Ishikawa (cell line): ENCODE results near the gene ZFP30.

Experiments
- CEBPB ChIP-seq: IDR thresholded peaks from 2 replicates; pipeline ENCODE4 v1.6.1; 2012
- CREB1 ChIP-seq: IDR thresholded peaks from 2 replicates; pipeline ENCODE4 v1.6.1; 2012; ENCODE audit warnings: low read depth
- EGR1 ChIP-seq: IDR thresholded peaks from 2 replicates; pipeline ENCODE4 v1.6.1; 2012
- EP300 ChIP-seq: IDR thresholded peaks from 2 replicates; pipeline ENCODE4 v1.6.1; 2012; ENCODE audit warnings: borderline replicate concordance
- MAX ChIP-seq: IDR thresholded peaks from 2 replicates; pipeline ENCODE4 v1.6.1; 2012
- NFIC ChIP-seq: IDR thresholded peaks from 2 replicates; pipeline ENCODE4 v1.6.1; 2012
- RAD21 ChIP-seq: IDR thresholded peaks from 2 replicates; pipeline ENCODE4 v1.6.1; 2012; ENCODE audit warnings: low read depth
- REST ChIP-seq: IDR thresholded peaks from 2 replicates; pipeline ENCODE4 v1.6.1; 2012; ENCODE audit warnings: low read depth, mild to moderate bottlenecking
- TCF12 ChIP-seq: IDR thresholded peaks from 2 replicates; pipeline ENCODE4 v1.6.1; 2012; ENCODE audit warnings: low read depth
- TEAD4 ChIP-seq: IDR thresholded peaks from 2 replicates; pipeline ENCODE4 v1.6.1; 2012
- USF1 ChIP-seq: IDR thresholded peaks from 2 replicates; pipeline ENCODE4 v1.6.1; 2012
- YY1 ChIP-seq: IDR thresholded peaks from 2 replicates; pipeline ENCODE4 v1.6.1; 2012; ENCODE audit warnings: low read depth

GRCh38 chr19:37695144-37695899 is 40.1 kb upstream of the ZFP30 start:
- TF ChIP-seq EP300 = no peak
- TF ChIP-seq YY1 = no peak
- no peak for TF ChIP-seq USF1
- no peak for TF ChIP-seq NFIC
- TF ChIP-seq RAD21 = no peak
- TF ChIP-seq CEBPB = no peak
- no peak for TF ChIP-seq EGR1
- TF ChIP-seq REST = no peak
- no peak for TF ChIP-seq TCF12
- no peak for TF ChIP-seq CREB1
- no peak for TF ChIP-seq TEAD4
- TF ChIP-seq MAX = no peak
